GM12892 (cell line): Measurements from ENCODE around the gene INPP4B.

Experiments used
- DNase-seq: peaks from one replicate; pipeline ENCODE4 v3.0.0; 2011; ENCODE audit not compliant: insufficient read length
- FAIRE-seq: peaks from 2 replicates; lab custom pipeline; 2011; peaks lifted over from hg19 to GRCh38; lab: Jason Lieb, UNC
- POLR2A ChIP-seq: IDR thresholded peaks from 2 replicates; pipeline ENCODE4 v1.6.1; 2011; ENCODE audit warnings: low read depth, low read length, control low read depth
- POLR2AphosphoS5 ChIP-seq: IDR thresholded peaks from 2 replicates; pipeline ENCODE4 v1.6.1; 2011; ENCODE audit warnings: low read depth, low read length, control low read depth
- TAF1 ChIP-seq: IDR thresholded peaks from 2 replicates; pipeline ENCODE4 v1.6.1; 2011; ENCODE audit warnings: low read depth, mild to moderate bottlenecking, control low read depth, low read length, borderline replicate concordance

Gene INPP4B

GRCh38 chr4:142559986-142560385 is 286.1 kb downstream of the INPP4B start:
- no peak for FAIRE-seq
- TF ChIP-seq TAF1 (no peak), POLR2A (no peak), POLR2AphosphoS5 (no peak)
- DNase-seq: no peak

DNA sequence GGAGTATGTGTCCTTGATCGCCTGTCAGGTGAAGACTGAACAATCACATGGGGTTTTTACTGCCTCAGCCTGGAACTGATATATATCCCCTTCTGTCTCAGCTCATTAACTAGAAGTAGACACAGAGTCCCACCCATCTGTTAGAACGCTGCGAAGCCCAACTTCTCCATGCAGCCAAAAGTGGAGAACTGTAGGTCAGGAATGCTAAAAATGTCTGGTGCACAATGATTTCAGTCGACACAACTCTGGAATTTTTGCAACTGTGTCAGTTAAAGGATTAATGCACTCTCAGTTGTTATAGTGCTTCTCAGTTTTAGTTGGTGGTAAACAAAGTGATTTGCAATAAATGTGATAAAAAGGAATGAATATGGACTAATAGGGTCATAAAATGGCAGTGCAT is 287.2 kb downstream of the INPP4B start:
- TF ChIP-seq POLR2AphosphoS5: no peak
- no peak for TF ChIP-seq TAF1
- TF ChIP-seq POLR2A: no peak
- no peak for DNase-seq
- no peak for FAIRE-seq

- TF ChIP-seq TAF1 (no peak), POLR2AphosphoS5 (no peak), POLR2A (no peak)
- DNase-seq (no peak), FAIRE-seq (no peak)
These were observed 288.8 kb downstream of the INPP4B start for GRCh38 chr4:142557239-142557801.

- FAIRE-seq: no peak
- TF ChIP-seq POLR2A (no peak), POLR2AphosphoS5 (no peak), TAF1 (no peak)
- no peak for DNase-seq
These were observed 289.4 kb downstream of the INPP4B start for GRCh38 chr4:142556570-142557238.

DNA sequence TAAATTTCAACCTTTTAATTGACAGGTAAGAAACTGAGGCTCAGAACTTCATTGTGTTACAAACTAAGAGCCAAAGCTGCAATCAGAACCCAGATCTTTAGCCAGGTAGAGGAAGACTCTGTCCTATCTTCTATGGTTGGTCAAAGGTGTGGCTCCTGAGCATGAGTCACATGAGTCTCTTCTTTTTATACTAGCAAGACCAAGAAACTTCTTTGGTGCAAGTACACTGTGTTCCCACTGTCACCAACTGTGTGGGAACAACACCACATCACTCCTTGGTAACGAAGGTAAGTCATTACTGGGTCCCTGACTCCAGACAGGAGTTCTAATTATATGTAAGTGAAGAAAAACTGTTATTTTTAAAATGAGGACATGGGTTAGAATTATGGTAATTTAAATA is 290.1 kb downstream of the INPP4B start:
- DNase-seq (no peak), FAIRE-seq (no peak)
- TF ChIP-seq POLR2AphosphoS5: no peak
- no peak for TF ChIP-seq POLR2A
- no peak for TF ChIP-seq TAF1

DNA sequence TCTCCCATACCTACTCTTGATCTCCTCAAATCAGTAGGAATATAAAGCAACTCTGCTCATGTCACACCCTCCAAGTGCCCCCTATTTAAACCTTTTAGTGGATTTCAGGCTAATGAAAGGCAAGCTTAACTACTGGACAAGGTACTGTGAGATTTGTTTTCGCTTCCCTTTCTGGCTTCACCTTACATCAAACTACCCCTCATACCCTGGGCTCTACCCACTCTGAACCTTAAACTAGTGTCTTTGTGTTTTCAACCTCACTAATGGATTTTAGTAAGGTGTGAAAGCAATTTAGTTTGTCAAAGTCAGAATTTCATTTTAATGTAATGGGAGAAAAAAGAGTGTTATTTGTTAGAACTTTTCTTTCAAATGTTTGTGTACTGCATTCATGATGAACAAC is 291.7 kb downstream of the INPP4B start:
- no peak for DNase-seq
- FAIRE-seq: no peak
- TF ChIP-seq TAF1: no peak
- TF ChIP-seq POLR2AphosphoS5: no peak
- no peak for TF ChIP-seq POLR2A

GRCh38 chr4:142551517-142552305 is 294.4 kb downstream of the INPP4B start:
- no peak for TF ChIP-seq POLR2AphosphoS5
- no peak for TF ChIP-seq POLR2A
- no peak for TF ChIP-seq TAF1
- DNase-seq: no peak
- FAIRE-seq: no peak

DNA sequence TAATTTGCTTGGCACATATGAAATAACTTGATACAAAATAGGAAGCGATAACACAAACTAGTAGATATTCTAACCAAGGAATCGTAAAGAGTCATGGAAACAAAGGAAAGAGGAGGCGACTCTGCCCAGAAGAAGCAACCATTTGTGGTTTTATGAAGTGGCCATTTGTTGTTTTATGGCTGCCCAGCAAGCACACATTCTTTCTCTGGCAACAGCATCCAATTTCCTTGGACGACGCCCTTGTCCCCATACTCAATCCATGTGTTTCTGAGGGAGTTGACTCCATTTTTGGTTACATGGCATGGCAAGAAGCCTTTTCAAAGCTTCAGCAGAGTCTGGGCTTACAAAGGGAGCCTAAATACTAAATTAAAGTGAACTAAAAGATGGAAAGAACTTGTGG is 295.1 kb downstream of the INPP4B start:
- TF ChIP-seq POLR2A (no peak), TAF1 (no peak), POLR2AphosphoS5 (no peak)
- no peak for DNase-seq

DNA sequence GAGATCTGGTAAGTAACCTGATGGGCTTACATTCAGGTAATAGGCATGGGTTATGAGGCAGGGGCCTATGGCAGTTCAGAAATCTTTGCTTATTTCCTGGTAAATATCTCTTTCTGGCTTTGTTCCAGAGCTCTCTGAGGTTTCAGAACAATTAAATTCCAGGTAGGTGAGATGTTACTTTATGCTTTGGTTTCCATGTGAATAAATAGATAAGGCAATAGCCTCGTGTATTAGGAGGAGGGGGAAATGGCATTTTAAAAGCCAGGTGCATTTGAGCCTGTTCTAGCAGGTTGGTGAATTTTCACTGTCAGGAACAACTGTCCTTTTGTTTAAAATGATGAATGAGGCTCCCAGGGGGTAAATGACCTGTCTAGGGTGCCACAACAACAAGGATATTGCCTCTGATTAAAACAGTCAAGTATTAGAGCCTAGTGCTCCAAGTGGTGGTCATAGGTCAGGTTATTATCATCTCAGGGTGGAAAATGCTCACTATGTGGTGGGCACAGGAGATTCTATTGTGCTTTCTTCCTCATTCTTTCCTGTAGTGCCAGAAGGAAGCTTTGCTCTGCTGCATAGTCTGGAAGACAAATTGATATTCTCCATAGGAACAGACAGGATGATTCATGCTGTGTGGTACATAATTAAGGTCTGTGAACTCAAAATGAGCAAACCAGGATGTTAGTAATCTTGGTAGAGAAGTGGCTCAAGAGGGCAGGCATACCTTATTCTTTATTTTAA is 296.2 kb downstream of the INPP4B start:
- TF ChIP-seq POLR2AphosphoS5 (no peak), TAF1 (no peak), POLR2A (no peak)
- no peak for DNase-seq
- FAIRE-seq: no peak

More for the DNA sequence above, 295.1 kb downstream of the INPP4B start:
- FAIRE-seq: no peak

GRCh38 chr4:142549248-142549647 is 296.9 kb downstream of the INPP4B start:
- no peak for FAIRE-seq
- DNase-seq: no peak

DNA sequence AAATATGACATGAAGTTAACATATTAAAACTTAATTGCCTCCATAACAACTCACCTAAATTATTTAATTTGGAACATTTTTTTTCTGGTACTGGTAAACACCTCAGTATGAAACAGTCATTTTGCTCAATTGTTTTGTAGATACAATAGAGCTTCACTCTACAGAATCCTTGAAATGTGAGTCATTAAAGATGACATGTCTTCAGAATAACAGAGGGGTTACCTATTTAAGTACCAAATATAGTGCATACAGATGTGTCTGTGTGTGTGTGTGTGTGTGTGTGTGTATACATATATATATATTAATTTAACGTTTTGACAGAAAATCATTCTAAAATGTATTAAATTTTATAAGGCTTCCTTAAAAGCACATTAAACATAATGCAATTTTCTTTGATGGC is 297.6 kb downstream of the INPP4B start:
- FAIRE-seq: no peak
- TF ChIP-seq POLR2AphosphoS5 (no peak), TAF1 (no peak), POLR2A (no peak)

More at GRCh38 chr4:142549248-142549647, 296.9 kb downstream of the INPP4B start:
- no peak for TF ChIP-seq TAF1
- TF ChIP-seq POLR2AphosphoS5: no peak

More for the DNA sequence above, 297.6 kb downstream of the INPP4B start:
- DNase-seq: no peak
